Neural cell (in vitro differentiated cells): ENCODE data around the gene VKORC1.

Experiments
- CTCF ChIP-seq: fragments of 450-650 bp; IDR thresholded peaks from 2 replicates; pipeline ENCODE4 v1.5.1; 2014; ENCODE audit warnings: antibody characterized with exemption, mild to moderate bottlenecking, moderate library complexity; ENCODE audit not compliant: poor library complexity, severe bottlenecking
- EP300 ChIP-seq: fragments of 450-650 bp; conservative IDR thresholded peaks from 2 replicates; pipeline ENCODE4 v1.6.1; 2014; ENCODE audit warnings: antibody characterized with exemption, mild to moderate bottlenecking, moderate library complexity; ENCODE audit not compliant: poor library complexity, severe bottlenecking
- EZH2 ChIP-seq: fragments of 200-600, 300-800 bp; shearing (Covaris generic), sonication (generic); IDR thresholded peaks from 2 replicates; pipeline ENCODE4 v1.6.1; 2014; ENCODE audit warnings: antibody characterized with exemption, low read length, borderline replicate concordance, mild to moderate bottlenecking; ENCODE audit not compliant: insufficient read depth, poor library complexity, severe bottlenecking
- MXI1 ChIP-seq: fragments of 450-650 bp; conservative IDR thresholded peaks from 2 replicates; pipeline ENCODE4 v1.6.1; 2014; ENCODE audit warnings: antibody characterized with exemption, mild to moderate bottlenecking; ENCODE audit not compliant: poor library complexity, severe bottlenecking
- POLR2AphosphoS5 ChIP-seq: IDR thresholded peaks from 2 replicates; pipeline ENCODE4 v1.6.1; 2012
- RAD21 ChIP-seq: fragments of 450-650 bp; conservative IDR thresholded peaks from 2 replicates; pipeline ENCODE4 v1.6.1; 2014; ENCODE audit warnings: antibody characterized with exemption, mild to moderate bottlenecking, moderate library complexity
- SMC3 ChIP-seq: fragments of 450-650 bp; conservative IDR thresholded peaks from 2 replicates; pipeline ENCODE4 v1.6.1; 2014; ENCODE audit warnings: antibody characterized with exemption, mild to moderate bottlenecking, moderate library complexity; ENCODE audit not compliant: poor library complexity
- TAF1 ChIP-seq: IDR thresholded peaks from 2 replicates; pipeline ENCODE4 v1.6.1; 2012; ENCODE audit warnings: low read depth
- TF ChIP-seq, protein P1 (sequence below): IDR thresholded peaks from 2 replicates; pipeline ENCODE4 v1.6.1; 2012; ENCODE audit warnings: borderline replicate concordance

DNA sequence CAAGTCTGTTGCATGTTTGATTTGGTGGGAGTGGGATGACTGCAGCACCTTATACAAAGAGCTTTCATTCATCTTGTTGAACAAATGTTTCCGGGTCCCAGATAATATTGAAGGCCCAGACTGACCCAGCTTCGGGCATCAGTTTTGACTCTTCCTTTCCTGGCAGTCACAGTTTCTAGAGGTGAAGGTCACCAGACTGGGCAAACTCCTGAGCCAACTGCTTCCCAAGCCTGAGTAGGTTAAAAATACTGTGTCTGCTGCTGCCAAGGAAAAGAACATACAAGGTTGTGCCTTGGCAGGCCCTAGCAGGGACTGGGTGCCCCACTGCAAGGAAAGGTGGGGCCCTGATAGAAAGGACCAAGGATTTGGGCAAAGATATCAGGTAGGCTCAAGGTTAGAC, 18.1 kb upstream of the VKORC1 start:
- TF ChIP-seq CTCF: no peak
- no peak for TF ChIP-seq RAD21
- TF ChIP-seq TAF1: no peak
- TF ChIP-seq MXI1: no peak
- TF ChIP-seq, protein P1, sequence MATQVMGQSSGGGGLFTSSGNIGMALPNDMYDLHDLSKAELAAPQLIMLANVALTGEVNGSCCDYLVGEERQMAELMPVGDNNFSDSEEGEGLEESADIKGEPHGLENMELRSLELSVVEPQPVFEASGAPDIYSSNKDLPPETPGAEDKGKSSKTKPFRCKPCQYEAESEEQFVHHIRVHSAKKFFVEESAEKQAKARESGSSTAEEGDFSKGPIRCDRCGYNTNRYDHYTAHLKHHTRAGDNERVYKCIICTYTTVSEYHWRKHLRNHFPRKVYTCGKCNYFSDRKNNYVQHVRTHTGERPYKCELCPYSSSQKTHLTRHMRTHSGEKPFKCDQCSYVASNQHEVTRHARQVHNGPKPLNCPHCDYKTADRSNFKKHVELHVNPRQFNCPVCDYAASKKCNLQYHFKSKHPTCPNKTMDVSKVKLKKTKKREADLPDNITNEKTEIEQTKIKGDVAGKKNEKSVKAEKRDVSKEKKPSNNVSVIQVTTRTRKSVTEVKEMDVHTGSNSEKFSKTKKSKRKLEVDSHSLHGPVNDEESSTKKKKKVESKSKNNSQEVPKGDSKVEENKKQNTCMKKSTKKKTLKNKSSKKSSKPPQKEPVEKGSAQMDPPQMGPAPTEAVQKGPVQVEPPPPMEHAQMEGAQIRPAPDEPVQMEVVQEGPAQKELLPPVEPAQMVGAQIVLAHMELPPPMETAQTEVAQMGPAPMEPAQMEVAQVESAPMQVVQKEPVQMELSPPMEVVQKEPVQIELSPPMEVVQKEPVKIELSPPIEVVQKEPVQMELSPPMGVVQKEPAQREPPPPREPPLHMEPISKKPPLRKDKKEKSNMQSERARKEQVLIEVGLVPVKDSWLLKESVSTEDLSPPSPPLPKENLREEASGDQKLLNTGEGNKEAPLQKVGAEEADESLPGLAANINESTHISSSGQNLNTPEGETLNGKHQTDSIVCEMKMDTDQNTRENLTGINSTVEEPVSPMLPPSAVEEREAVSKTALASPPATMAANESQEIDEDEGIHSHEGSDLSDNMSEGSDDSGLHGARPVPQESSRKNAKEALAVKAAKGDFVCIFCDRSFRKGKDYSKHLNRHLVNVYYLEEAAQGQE: no peak
- no peak for TF ChIP-seq EP300
- TF ChIP-seq EZH2: no peak
- no peak for TF ChIP-seq POLR2AphosphoS5
- TF ChIP-seq SMC3: no peak
